ENCODE results near the gene MICAL3.
"Not testable (repeated sequence)": the region's sequence is repeated elsewhere in the genome, so short reads cannot be mapped to it uniquely, and the experiment has no call there.

MICAL3 gene, protein sequence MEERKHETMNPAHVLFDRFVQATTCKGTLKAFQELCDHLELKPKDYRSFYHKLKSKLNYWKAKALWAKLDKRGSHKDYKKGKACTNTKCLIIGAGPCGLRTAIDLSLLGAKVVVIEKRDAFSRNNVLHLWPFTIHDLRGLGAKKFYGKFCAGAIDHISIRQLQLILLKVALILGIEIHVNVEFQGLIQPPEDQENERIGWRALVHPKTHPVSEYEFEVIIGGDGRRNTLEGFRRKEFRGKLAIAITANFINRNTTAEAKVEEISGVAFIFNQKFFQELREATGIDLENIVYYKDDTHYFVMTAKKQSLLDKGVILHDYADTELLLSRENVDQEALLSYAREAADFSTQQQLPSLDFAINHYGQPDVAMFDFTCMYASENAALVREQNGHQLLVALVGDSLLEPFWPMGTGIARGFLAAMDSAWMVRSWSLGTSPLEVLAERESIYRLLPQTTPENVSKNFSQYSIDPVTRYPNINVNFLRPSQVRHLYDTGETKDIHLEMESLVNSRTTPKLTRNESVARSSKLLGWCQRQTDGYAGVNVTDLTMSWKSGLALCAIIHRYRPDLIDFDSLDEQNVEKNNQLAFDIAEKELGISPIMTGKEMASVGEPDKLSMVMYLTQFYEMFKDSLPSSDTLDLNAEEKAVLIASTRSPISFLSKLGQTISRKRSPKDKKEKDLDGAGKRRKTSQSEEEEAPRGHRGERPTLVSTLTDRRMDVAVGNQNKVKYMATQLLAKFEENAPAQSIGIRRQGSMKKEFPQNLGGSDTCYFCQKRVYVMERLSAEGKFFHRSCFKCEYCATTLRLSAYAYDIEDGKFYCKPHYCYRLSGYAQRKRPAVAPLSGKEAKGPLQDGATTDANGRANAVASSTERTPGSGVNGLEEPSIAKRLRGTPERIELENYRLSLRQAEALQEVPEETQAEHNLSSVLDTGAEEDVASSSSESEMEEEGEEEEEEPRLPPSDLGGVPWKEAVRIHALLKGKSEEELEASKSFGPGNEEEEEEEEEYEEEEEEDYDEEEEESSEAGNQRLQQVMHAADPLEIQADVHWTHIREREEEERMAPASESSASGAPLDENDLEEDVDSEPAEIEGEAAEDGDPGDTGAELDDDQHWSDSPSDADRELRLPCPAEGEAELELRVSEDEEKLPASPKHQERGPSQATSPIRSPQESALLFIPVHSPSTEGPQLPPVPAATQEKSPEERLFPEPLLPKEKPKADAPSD (N-terminal part only)

GRCh38 chr22:18024276-18024939, at the start of gene MICAL3:
MICAL3 (minus strand) TSS chr22:18024561; CDS start chr22:17906812, 117,749 bp downstream.
- intact Hi-C loops (cut with DNase I) = loop anchor here (2.0 kb wide), 2 partner anchors 24 to 52 kb away; partner anchors contain the start of gene PEX26
- peak; percentile 52 to 96 (median 72) for DNase-seq

DNA sequence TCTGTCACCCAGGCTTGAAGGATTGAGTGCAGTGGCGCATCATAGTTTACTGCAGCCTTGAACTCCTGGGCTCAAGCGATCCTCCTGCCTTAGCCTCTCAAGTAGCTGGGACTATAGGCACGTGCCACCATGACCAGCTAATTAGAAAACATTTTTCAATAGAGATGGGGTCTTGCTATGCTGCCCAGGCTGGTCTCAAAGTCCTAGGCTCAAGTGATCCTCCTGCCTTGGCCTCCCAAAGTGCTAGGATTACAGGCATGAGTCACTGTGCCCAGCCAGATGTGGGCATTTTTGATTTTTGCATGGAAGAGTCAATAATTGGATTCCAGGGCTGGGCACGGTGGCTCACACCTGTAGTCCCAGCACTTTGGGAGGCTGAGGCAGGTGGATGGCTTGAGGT, 49.6 kb upstream of the MICAL3 start:
- intact Hi-C loops (cut with DNase I) = loop anchor here (10.0 kb wide), 1 partner anchor 329 kb away; no protein-coding TSS in a partner anchor
- not testable (repeated sequence) for DNase-seq

DNA sequence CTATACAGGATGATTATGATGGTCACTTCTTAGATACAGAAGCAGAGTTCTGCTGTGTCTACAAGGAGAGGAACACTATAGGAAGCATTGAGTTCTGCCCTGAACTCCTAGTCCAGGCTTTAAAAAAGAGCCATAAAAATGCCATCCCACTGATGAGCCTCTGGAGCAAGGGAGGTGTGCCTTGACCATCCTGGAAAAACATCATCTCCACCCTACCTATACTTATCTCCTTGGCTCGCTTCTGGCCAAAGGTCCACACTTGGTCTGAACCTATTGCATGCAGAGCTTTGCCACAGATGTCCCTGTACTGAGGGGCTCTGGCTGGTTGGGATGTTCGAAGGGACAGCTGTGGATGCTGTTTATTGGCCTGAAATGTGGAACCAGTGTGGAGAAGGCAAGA, 49.1 kb upstream of the MICAL3 start:
- intact Hi-C loops (cut with DNase I) = loop anchor here (10.0 kb wide), 1 partner anchor 329 kb away; no protein-coding TSS in a partner anchor
- DNase-seq = no peak

DNA sequence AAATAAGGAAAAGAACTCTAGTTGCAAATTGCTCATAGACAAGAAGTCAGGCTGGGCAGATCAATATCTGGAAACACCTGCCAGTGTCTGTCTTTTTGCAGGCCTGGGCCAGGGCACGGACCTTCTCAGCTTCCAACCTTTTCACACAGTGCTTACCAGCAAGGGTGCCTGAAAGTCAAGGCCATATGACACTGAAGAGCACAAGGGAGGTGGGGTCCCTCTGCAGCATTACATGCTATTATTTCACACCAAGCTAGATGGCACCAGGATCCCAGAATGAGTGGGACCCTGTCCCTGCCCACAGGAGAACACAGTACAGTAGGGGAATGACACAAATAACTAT, 47.6 kb upstream of the MICAL3 start:
- intact Hi-C loops (cut with DNase I) = loop anchor here (10.0 kb wide), 1 partner anchor 327 kb away; no protein-coding TSS in a partner anchor
- DNase-seq = no peak

DNA sequence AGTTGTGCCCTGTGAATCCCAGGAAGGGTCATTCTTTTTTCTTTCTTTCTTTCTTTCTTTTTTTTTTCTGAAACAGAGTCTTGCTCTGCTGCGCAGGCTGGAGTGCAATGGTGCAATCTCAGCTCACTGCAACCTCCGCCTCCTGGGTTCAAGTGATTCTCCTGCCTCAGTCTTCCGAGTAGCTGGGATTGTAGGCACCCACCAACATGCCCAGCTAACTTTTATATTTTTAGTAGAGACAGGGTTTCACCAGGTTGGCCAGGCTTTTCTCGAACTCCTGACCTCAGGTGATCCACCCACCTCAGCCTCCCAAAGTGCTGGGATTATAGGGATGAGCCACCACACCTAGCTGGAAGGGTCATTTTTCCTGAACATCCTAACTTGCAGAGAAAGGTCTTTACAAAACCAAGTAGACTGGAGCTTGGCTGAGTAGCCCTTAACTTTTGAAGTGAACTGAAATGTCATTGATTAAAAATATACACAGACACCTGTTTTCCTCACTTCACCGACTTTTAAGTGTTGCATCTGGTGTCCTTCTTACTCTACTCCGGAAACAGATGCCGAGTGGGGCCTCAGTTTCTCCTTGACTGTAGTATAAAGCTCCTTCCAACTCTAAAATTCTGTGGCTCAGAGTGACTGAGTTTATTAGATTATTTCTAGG, 47.1 kb upstream of the MICAL3 start:
- intact Hi-C loops (cut with DNase I) = loop anchor here (10.0 kb wide), 1 partner anchor 327 kb away; no protein-coding TSS in a partner anchor
- DNase-seq = not testable (repeated sequence)

GRCh38 chr22:18070556-18071306, 46.4 kb upstream of the MICAL3 start:
- intact Hi-C loops (cut with DNase I) = loop anchor here (10.0 kb wide), 1 partner anchor 326 kb away; no protein-coding TSS in a partner anchor
- DNase-seq = no peak

DNA sequence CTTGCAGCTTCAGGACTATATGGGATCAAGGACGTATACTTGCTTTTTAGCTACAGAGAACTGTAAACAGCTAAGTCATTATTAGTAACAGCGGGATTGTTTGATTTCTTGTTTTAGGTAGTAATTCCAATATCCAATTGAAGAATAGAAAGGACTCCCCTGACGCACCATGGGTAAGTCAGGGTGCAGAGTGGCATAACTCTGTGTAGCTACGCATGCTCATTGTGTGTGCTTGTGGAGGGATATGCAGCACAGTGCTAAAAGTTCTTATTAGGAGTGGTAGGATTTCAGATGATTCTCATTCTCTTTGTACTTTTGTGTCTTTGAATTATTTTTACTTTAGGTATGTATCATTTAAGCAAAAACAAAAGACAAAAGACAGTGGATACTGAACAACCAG, 45.7 kb upstream of the MICAL3 start:
- intact Hi-C loops (cut with DNase I) = loop anchor here (10.0 kb wide), 1 partner anchor 325 kb away; no protein-coding TSS in a partner anchor

GRCh38 chr22:18069041-18069440, 44.7 kb upstream of the MICAL3 start:
- DNase-seq = no peak
- intact Hi-C loops (cut with DNase I) = no loop called here

More for the DNA sequence above, 45.7 kb upstream of the MICAL3 start:
- DNase-seq = no peak

DNA sequence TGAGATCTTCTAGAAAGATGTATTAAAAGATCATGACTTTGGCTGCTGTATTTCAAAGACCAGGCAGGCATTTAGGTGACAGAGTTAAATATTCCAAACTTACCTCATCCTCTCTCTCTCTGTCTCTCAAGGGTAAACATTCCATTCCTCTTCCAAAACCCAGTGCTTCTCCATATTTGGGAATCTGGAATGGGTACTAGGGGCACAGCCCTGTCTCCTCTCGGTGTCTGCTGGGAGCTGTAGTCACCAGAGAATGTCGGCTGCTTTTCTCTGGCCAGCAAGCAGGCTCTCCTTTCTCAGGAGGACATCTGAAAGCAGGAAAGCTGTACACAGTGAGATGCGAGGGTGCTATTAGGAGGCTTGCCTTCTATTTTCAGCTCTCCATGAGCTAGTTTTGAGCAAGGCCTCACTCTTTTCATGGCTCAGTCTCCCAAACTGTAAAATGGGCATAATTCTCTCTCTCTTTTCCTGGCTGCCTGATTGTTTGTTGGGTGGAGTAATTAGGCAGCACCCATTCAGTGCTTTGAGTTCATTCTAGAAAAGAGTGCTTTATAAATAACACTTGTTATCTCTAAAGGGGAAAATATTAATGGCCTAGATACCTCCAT, 44.1 kb upstream of the MICAL3 start:
- peak in 1 of 10 donors; percentile 14 for DNase-seq
- intact Hi-C loops (cut with DNase I) = no loop called here

DNA sequence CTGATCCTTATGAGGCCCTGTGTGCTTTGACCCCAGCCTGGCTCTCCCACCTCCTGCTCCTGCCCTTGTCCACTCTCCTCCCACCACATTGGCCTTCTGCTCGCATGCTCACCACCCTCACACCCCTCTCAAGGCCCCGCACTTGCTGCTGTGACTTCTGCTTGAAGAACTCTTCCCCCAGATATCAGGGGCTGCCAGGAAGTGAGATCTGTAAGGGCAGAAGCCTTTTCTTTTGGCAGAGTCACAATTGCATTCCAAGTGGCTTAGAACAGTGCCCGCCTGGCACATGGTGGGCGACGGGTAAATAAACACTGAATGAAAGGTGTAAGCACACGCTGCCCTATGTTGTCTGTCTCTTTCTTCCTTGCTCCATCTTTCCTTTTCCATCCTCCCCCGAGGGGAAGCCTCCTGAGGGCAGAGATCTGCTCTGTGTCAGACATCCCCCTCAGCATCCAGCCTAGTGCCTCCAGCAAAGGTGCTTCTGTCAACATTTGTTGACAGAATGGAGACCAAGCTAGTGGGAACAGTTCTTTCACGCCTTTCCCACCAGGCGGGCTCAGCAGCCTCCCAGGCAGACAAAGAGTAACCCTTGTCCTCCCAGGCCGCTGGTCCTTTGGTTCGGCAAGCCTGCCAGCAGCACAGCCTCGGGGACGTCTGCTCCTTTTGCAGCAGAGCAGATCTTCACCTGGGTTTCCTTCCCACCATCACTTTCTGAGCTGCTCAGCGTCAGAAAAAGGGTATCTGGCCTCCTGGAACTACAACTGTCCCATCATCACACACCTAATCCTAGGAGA, 43.4 kb upstream of the MICAL3 start:
- intact Hi-C loops (cut with DNase I) = no loop called here
- peak in 1 of 10 donors; percentile 60 for DNase-seq

GRCh38 chr22:18067121-18067520, 42.8 kb upstream of the MICAL3 start:
- peak in 2 of 10 donors; percentile 51 to 55 for DNase-seq
- intact Hi-C loops (cut with DNase I) = no loop called here

DNA sequence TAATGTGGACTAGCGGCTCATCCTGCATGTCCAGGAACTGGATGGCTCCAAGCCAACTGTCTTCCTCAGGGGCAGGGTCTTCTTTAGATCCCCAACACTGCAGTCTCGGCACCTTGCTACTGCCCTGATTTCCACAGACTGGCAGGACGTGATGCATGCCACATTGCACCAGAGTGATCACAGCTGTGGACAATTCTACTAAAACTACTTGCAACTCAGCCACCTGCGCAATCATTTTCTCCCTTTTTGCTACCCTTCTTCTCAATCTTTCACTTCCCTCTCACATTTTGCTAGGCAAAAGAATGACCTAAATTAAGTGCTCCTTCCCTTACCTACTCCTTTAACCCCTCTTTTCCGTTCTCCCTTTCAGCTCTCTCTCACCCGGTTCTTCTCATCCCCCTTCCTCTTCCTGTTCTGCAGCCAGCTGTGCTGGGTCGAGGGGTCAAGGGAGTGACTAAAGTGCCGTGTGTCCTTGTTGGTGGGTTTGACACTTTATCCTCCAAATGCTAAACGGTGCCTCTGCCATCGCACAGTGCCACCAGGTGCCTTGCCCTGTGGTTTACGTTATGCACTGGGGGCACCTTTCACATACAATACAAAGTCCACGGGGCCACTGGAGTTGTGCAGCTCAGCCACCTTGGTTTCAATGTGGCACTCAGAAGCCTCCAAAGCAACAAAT, 42.0 kb upstream of the MICAL3 start:
- intact Hi-C loops (cut with DNase I) = no loop called here

DNA sequence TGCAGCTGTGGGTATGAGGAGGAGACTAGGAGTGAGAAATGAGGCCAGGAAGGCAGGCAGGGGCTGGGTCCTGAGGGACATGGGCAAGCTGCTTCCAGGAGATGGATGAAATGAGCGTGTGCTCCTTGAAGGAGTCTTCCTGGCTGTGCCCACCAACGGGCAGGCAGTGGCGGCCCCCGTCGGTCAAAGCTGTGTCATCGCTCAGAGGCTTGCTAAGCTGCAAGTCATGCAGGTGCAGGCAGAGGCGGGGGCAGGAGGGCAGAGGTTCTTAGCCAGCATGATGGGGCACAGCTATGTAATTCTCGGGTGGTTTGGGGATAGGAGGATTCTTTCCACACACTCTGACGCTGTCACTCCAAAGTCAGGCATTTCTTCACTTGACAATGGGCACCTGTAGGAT, 40.9 kb upstream of the MICAL3 start:
- peak in 2 of 10 donors; percentile 24 to 46 for DNase-seq
- intact Hi-C loops (cut with DNase I) = no loop called here

More for the DNA sequence above, 42.0 kb upstream of the MICAL3 start:
- DNase-seq = peak in 2 of 10 donors; percentile 16 to 57

- intact Hi-C loops (cut with DNase I) = no loop called here
- DNase-seq = peak in 1 of 10 donors; percentile 24
These were observed 40.3 kb upstream of the MICAL3 start for GRCh38 chr22:18064636-18065035.

GRCh38 chr22:18063715-18064114, 39.4 kb upstream of the MICAL3 start:
- DNase-seq = peak in 1 of 10 donors; percentile 0
- intact Hi-C loops (cut with DNase I) = not testable (repeated sequence)

- intact Hi-C loops (cut with DNase I) = no loop called here
- peak in 1 of 10 donors; percentile 27 for DNase-seq
These were observed 38.9 kb upstream of the MICAL3 start for GRCh38 chr22:18063306-18063705.
